Stimulated activated CD4-positive, alpha-beta T cell treated with anti-CD3 and anti-CD28 coated beads, Interleukin-1b, Interleukin-23, amount 100 ng/mL, for 48 hours (primary cell): Measurements from ENCODE around the gene TMEM223.
"Not testable (repeated sequence)": the region's sequence is repeated elsewhere in the genome, so short reads cannot be mapped to it uniquely, and the experiment has no call there.

Source experiments
- DNase-seq: peaks from one replicate; pipeline ENCODE4 v3.0.0-alpha.2; 2020

The TMEM223 gene, protein sequence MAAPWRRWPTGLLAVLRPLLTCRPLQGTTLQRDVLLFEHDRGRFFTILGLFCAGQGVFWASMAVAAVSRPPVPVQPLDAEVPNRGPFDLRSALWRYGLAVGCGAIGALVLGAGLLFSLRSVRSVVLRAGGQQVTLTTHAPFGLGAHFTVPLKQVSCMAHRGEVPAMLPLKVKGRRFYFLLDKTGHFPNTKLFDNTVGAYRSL

DNA sequence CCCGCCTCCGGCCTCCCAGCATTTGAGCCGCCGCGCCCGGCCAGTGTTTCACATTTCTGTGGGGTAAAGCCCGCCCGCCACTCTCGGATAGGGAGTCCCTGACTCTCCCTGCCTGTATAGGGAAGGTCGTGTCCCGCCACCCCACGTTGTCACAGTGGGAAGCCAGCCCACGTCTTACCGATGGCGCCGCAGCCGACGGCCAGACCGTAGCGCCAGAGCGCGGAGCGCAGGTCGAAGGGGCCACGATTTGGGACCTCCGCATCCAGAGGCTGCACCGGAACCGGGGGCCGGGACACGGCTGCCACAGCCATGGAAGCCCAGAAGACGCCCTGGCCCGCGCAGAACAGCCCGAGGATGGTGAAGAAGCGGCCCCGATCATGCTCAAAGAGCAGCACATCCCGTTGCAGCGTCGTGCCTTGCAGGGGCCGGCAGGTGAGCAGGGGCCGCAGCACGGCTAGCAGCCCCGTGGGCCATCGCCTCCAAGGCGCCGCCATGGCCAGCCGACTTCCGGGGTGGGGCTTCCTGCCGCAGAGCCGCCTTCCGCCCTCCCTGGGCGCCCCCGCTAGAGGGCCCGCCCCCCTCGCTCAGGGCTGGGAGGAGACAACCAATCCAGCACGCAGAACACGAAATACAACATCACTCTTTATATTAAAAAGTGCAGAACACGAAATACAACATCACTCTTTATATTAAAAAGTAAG lies at the start of gene TMEM223:
TSS of gene TMEM223 (minus strand) at position 506 of the 701 bp plus-strand sequence. CDS start at position 494, 12 bp downstream.
- peak; percentile 87 for DNase-seq

DNA sequence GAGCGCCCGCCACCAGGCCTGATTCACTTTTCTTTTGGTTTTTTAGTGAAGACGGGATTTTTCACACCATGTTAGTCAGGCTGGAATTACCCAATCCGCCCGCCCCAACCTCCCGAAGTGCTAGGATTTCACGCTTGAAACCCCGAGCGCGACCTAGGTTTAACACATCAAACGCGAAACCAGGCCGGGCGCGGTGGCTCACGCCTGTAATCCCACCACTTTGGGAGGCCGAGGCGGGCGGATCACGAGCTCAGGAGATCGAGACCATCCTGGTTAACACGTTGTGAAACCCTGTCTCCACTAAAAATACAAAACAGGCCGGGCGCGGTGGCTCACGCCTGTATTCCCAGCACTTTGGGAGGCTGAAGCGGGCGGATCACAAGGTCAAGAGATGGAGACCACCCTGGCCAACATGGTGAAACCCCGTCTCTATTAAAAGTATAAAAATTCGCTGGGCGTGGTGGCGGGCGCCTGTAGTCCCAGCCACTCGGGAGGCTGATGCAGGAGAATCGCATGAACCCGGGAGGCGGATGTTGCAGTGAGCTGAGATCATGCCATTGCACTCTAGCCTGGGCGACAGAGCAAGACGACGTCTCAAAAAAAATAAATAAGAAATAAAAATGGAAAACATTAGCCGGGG lies 49.0 kb upstream of the TMEM223 start:
- peak; percentile 90 for DNase-seq

DNA sequence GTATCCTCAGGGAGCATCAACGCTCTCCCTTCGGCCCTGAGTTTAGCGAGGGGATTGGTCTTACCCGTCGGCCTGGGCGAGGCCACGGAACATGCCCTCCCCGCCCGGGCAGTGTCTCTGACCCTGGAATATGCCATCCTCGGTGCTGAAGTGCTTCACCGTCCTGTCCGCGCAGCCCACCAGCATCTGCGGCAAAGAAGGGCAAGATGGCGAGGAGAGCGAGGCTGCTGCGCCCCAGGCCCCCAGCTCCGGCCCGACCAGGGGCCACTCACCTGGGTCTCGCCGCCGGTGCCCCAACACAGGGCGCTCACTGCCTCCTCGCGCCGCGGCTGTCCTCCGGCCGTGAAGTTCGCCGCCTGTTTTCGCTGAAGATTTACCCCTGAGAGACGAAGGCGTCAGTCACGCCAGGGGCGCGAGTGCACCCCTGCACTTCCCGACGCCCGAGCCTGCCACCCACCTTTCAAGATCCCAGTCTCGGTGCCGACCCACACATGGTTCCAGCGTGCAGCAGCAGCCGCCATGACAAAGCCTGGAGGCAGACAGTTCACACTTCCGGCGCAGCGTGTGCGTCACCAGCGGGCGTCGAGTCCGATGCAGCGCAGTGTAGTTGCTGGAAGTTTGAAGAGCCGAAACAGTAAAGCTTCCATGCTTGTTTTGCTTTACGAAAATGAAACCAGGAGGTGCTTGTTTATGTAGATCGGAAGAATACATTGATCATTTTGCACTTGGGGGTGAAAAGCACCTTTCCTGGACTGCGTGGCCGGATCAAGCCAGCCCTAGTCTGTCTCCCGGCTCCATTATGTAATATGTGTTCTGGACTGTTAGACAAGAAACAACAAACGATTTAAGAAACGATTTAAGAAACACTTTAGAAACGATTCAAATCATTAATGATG lies 47.5 kb upstream of the TMEM223 start, which contains the start of gene WDR74:
TSS of gene WDR74 (minus strand) at position 541 of the 896 bp plus-strand sequence. CDS start at position 521, 20 bp downstream.
- peak; percentile 92 for DNase-seq

DNA sequence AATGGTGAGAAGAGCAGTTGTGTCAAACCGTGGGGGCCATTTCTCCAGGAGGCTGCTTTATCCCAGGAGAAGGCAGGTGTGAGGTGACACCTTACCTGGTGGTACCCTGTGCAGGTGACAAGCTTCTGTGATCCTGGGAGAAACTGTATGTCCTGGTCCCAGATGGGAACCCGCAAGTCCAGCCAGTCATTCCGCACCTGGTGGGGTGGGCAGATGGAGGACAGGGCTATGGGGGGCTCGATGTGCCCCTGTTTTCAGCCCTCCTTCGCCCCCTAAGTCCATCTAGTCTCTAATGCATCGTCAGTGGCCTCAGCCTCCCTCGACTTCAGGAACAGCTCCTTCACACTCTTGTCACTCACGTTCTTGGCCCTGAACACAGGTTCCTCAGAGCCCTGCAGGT lies 43.5 kb upstream of the TMEM223 start:
- no peak for DNase-seq

DNA sequence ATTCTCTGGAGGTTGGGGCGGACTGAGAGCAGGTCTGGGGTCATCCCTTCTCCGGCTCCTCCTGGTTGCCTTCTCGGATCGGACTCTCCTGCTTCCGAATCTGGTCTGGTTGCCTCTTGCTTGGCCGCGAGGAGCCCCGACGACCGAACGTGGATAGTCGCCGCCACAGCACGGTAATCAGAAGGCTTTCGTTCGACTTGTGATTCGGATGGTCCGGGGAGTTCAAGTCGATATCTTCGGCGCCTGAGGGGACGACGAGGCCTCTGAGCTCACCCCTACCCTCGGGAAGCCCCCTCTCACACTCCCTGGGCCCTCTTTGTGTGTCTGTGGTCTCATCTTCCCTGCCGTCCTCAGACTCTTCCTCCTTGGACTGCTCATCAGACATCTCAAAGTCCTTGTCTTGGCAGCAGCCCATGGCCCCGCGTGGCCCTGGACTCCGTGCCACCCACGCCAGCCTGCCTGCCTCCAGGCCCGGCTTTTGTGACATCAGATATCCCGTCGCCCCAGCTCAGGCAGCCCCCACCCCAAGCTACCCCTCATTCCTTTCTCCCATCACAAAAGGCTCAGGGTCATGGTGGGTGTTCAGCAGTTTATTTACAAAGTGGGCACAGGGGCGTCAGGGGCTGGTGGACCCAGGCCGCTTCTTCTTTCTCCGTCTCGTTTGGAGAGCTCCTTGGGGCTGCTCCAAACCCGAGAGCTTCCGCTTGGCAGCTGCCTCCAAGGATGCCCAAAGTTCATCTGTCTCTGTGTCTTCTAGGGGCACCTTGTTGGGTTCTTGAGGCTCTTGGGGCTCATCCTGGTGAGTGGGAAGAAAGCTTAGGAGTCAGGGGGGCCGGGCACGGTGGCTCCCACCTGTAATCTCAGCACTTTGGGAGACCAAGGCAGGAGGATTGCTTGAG lies 40.8 kb upstream of the TMEM223 start, which contains the start of gene TEX54:
TSS of gene TEX54 (minus strand) at position 506 of the 899 bp plus-strand sequence.
- no peak for DNase-seq

DNA sequence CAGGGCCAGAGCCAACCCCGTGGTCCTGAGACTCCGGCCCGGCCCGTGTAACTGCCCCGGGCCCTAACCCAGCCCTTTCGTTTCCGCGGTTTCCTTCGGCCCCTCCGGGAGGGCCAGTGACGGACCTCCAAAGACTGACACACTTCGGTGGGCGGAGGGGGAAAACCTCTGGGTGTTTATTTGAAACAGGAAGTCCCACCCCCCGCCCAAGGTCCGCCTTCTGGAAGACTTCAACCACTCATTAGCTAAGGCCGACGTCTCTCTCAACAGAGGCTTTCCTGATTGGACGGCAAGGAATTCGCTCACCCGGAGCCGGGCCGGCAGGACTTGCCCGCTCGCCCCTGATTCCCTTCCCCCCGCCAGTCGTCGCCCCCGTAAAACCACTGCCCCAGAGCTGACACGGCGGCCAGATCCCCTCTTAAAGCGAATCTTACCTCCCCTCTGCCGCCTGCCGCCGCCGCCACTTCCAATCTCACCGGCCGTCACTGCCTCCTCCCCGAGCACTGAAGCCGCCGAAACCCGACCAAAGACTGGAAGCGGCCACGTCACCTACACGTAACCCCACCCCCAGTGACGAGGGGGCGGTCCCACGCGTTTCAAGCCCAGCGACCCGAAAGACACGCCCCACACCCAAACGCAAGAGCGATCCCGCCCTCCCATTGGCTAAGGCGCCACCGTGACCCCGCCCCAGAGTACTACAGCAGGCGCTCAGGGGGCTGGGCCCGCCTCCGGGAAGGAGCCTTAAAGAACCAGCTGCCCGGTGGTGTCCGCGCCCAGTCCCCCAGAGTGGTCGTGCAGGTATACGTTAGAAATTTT lies 39.9 kb upstream of the TMEM223 start, which contains the start of gene STX5:
TSS of gene STX5 (minus strand) at position 532 of the 816 bp plus-strand sequence. CDS start 808 bp downstream, outside the sequence.
- DNase-seq: peak; percentile 99

DNA sequence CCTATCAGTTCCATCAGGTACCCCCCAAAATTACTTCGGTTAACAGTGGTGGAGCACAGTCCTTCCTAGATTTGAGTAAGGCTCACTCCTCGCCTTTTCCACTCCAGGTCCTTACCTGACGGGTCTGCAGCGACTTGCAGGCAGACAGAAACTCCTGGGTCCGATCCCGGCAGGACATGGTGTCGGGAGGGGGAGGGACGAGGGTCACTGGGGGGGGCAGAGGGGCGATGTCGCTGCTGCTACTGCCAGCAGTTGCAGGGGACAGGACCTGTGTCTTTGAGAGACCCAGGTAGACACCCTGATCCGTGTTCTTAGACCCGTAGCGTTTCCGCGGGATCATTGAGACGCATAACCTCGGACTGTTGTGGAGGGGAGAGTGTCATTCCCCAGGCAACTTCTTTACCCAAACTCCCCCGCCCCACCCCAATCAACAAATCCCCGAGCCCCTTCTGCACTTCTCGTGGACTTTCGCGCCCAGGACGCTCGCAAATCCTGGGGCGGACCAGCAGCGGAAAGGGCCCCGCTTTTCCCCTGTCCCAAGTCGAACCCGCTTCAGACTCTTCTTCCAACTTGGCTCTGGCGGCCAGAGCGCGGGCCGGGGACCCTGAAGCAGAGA lies 39.2 kb upstream of the TMEM223 start:
- no peak for DNase-seq

DNA sequence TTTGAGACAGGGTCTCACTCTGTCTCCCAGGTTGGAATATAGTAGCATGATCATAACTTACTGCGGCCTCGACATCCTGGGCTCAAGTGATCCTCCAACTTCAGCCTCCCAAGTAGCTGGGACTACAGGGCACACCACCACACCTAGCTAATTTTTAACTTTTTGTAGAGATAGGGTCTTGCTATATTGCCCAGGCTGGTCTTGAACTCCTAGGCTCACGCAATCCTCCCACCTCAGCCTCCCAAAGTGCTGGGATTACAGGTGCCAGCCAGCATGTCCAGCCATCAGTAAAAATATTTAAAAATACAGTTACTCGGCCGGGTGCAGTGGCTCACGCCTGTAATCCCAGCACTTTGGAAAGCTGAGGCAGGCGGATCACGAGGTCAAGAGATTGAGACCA lies 36.3 kb upstream of the TMEM223 start:
- not testable (repeated sequence) for DNase-seq

DNA sequence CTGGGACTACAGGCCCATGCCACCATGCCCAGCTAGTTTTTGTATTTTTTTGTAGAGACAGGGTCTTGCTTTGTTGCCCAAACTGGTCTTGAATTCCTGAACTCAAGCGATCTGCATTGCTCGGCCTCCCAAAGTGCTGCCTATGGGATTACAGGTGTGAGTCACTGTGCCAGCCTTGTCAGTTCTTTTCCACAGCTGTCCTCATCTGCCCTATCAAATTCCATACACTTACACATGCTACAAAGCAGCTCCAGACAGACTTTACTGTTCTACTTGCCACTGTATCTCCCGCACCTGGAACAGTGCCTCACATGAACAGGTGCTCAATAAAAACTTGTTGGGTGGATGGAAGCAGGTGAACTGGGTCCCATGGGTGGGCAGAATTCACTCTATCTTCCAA lies 31.9 kb upstream of the TMEM223 start:
- no peak for DNase-seq

DNA sequence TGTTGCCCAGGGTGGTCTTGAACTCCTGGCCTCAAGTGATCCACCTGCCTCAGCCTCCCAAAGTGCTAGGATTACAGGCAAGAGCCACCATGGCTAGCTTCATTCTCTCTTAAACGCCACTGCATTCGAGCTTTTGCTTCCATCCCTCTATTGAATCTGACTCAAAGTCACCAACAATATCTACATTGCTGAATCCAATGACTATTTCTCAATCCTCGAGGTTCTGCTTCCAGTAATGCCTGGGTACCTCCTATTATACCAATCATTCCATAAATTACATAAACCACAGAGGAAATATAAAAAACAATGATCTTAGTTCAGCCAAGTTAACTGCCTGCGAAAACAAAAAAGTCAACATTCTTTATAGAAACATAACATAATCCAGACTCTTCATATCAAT lies 25.3 kb upstream of the TMEM223 start:
- no peak for DNase-seq

DNA sequence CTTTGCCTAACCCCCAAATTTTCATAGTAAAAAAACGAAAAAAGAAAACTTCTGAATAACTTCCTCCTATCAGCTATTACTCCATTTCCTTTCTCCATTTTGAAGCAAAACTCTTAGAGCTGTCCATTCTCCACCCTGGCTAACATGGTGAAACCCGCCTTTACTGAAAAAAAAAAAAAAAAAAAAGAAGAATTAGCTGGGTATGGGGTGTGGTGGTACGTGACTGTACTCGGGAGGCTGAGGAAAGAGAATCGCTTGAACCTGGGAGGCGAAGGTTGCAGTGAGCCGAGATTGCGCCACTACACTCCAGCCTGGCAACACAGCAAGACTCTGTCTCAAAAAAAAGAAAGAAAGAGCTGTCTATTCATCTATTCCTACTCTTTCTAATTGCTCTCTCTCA lies 24.8 kb upstream of the TMEM223 start:
- no peak for DNase-seq

DNA sequence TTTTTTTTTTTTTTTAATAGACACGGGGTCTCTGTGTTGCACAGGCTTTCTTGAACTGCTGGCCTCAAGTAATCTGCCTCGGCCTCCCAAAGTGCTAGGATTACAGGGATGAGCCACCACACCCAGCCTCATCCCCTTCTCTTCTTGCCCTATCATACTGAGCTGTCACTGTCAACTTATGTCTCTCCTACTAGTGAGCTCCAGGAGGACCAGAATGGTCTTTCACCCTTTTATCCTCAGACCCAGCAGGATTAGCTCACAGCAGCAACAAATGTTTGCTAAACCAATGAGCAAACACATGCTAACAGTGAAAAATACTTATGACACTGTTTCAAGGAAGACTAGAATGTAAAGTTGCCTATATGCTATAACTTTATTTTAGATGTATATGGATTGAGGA lies 19.9 kb upstream of the TMEM223 start:
- DNase-seq: no peak

DNA sequence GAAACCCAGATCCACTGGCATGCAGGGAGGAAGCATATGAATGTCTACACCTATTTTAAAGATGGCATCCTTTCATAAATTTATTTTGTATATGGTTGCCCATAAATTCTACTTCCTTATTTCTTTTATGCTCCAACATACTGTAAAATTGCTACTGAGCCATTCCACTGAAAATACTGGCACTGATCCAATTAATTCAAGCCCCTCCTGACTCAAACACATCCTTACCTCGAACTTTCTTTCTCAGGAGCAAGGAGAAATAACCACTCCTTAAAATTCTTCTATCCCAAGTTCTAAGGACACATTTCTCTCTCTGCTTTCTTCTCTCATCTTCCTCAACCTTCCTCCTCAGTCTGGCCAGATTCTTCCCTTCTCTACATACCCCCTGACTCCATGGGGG lies 18.9 kb upstream of the TMEM223 start:
- DNase-seq: no peak

DNA sequence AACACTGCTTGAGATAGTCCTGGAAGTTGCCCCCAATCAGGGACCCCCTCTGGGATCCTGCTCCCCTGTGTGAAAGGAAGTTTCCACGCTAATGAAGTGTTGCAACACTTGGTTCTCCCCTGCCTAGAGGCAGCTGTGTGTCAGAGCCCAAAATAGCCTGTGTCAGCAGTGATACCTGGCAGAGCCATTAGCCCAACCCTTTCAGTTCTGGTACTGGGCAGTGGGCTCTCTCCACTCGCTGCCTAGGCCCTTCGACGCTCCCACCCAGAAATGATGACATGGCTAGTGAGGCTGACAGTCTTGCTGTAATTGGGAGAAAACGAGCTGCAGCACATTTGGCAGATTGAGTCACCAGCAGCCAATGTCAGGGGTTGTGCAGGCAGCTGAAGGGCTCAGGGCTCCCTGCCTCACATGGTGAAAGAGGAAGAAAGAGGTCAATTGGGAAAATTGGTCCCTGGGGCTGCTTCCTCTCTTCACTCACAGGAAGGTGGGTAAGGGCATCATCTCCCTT lies 14.9 kb upstream of the TMEM223 start:
- DNase-seq: no peak

DNA sequence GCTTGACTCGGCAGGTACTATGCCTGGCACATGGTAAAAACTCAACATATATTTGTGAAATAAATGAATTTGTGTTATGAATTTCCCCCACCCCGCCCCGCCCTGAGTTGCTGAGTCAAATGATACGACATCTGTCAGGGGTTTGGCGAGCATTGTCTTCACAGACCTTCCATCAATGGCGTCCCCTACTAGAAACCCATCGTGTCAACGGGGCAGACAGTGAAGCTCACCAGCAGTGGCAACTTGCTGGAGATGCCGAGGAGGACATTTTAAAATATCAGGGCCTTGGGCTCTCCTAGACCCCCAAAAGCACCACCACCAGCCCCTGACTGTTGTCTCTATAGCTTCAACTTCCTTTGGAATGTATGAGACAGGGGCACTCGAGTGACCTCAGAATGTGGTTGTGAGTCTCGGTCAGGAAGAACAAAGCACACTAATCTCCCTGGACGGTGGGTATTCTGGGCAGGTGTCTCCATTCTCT lies 14.2 kb upstream of the TMEM223 start:
- peak; percentile 25 for DNase-seq

DNA sequence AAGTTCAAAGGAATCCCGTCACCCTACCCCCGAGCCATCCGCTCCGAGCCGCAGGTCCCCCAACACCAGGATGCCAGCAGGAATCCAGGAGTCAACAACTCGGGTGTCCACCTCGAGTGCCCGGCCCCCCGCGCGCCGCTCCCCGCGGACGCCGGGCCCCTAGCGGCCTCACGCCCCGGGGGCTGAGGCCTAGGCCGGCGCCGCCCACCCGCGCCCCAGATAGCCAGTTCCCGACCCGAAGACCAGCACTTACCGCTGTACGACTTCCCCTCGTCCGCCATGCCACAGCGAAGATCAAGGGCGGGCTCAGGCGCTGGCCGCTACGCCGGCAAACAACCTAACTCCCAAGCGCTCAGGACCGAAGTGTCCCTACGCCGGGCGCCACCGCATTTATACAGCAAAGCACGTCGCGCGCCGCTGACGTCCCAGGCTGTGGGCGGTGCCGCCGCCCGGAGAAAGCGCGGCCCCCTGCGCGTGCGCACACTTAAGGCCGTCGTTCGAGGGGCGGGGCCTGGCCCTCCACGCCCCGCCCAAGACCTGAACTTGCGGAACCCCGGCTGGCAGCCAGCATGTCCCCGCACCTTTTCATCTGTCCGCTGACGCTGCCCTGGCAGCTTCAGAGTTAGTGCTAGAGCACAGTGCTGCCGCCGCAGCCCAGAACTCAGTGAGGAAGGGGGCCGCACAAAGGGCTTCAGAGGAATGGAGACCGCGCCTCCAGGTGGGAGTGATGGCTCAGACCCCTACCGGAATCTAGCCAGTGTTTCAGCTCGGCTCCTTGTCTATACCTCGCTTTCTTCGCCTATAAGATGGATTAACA lies 13.5 kb upstream of the TMEM223 start, which contains the start of gene NXF1:
TSS of gene NXF1 (minus strand) at position 365 of the 817 bp plus-strand sequence. CDS start at position 281, 84 bp downstream.
- peak; percentile 94 for DNase-seq

DNA sequence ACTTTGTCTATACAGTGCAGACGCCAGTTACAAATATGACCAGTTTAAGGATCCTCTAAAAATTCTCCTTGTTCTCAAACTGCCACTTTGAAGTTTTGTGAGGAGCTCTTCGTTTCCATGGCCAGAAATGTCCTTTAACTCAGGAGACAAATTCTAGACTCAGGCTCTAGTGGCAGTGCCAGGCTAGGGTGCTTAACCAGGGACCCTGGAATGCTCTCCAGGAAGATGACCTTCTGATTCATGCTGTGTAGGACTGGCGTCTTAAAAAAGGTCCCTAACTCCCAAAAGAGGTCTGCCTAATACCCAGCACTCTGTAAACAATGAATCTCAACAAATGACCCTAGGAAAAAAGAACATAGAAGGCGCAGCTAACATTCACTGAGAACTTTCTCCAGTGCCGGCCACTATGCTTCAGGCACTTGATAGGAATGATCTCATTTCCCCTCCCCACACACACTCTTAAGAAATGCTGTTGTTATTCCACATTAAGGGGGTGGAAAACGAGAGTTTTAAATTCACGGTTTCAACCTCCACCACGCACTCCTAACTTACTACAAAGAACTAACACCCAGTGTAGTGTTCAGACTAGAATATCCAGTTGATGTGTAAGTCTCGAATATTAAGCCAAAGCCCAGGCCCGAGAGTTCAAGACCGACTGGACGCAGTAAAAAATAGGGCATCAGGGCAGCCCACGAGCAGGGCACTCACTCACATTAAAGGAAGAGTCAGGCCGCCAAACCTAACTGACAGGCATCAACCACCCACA lies 12.7 kb upstream of the TMEM223 start:
- DNase-seq: peak; percentile 18

DNA sequence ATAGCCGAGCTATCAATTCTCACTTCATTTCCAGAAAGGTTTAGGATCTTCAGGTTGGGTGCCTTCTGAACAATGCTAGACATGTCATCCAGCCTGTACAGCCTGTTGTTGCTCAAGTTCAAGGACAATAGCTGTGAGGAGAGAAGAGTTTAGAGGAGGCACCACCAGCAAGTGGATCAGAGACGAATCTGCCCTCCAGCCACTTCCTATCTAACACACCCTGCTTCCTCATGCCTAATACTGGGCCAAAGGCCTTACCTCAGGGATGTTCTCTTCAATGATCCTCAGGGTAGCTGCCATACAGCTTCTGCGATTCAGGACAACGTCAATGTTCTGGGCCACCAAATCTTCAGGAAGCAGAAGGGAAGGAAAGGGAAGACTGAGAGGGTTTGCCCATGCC lies 9.3 kb upstream of the TMEM223 start:
- DNase-seq: no peak
